Inflammatory macrophage treated with lipopolysaccharide for 4 hours (primary cell): Measurements from ENCODE around the gene ERVFRD-1.

Experiments used
- DNase-seq: peaks from one replicate; pipeline ENCODE4 v3.0.0-alpha.2; 2020

Gene ERVFRD-1

GRCh38 chr6:11110921-11111768 lies at the start of gene ERVFRD-1:
TSS of gene ERVFRD-1 (minus strand) at chr6:11111725. CDS start at chr6:11105310, 6,415 bp downstream.
- DNase-seq, result no peak

DNA sequence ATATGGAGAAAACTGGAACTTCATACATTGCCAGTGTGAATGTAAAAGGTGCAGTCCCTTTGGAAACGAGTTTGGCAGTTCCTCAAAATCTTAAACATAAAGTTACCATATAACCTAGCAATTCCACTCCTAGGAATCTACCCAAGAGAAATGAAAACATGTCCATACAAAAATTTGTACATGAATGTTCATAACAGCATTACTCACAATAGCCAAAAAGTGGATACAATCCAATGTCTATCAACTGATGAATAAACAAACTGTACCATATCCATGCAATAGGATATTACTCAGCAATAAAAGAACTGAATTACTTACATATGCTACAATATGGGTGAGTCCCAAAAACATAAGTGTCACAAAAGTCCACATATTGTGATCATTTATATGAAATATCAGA lies 48.7 kb upstream of the ERVFRD-1 start:
- no peak for DNase-seq

- no peak for DNase-seq
These were observed 44.1 kb upstream of the ERVFRD-1 start for GRCh38 chr6:11155589-11155988.

DNA sequence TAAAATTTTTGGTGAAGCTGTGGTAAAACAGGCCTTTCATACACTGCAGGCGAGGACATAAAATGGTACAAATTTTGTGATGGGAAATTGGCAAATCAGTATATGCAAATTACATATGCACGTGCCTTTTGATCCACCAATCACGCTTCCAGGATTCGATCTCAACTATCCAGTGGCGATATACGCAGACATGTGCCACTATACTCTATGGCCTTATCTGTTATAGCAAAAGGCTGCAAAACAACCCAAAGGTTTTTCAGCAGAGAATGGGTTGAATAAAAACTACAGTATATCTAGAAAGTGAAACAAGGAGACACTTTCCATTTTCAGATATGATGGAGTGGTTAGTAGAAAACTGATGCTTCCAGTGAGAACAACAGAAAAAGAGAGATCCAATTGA lies 41.9 kb upstream of the ERVFRD-1 start:
- no peak for DNase-seq

GRCh38 chr6:11152581-11152980 lies 41.1 kb upstream of the ERVFRD-1 start:
- DNase-seq, result no peak

DNA sequence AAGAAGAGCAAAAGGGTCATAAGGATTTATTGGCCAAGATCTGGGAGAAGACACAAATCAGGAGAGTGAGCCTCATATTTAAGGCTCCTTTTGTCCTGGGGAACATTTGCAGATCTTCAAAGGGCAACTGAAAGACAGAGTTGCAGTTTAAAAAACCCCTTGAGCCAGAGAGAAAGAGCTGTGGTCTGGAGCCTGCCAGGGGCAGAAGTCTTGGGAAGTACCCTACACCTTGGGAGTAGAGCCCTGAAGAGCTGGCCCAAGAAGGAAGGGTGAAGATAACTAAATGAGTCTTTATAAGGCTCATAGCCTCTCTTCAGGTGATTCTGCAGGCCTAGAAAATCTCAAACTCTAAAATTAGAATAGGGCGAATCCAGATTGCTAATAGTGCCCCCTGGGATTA lies 40.0 kb upstream of the ERVFRD-1 start:
- DNase-seq, result no peak

DNA sequence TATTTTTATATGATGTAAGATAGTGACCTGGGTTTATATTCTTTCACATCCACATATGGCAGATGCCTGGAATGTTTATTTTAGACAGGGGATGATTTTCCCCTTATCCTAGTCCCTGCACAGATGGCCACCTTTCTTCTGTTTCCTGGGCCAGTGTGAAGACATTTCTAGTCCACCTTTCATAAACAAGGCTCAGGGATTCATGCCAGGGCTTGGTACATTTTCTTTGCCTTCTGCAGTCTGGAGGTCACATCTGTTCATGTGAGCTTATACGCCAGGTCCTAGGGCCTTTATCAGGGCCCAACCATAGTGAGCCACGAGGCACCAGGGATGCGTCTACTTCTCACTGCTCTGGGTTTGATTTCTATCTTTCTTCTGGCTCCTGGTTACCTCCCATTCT lies 38.0 kb upstream of the ERVFRD-1 start:
- DNase-seq, result no peak

GRCh38 chr6:11146117-11146826 lies 34.7 kb upstream of the ERVFRD-1 start:
- no peak for DNase-seq

- peak; percentile 83 for DNase-seq
These were observed 32.9 kb upstream of the ERVFRD-1 start for GRCh38 chr6:11144393-11144851.

- DNase-seq, result peak; percentile 97
These were observed 32.2 kb upstream of the ERVFRD-1 start for GRCh38 chr6:11143394-11144371.

DNA sequence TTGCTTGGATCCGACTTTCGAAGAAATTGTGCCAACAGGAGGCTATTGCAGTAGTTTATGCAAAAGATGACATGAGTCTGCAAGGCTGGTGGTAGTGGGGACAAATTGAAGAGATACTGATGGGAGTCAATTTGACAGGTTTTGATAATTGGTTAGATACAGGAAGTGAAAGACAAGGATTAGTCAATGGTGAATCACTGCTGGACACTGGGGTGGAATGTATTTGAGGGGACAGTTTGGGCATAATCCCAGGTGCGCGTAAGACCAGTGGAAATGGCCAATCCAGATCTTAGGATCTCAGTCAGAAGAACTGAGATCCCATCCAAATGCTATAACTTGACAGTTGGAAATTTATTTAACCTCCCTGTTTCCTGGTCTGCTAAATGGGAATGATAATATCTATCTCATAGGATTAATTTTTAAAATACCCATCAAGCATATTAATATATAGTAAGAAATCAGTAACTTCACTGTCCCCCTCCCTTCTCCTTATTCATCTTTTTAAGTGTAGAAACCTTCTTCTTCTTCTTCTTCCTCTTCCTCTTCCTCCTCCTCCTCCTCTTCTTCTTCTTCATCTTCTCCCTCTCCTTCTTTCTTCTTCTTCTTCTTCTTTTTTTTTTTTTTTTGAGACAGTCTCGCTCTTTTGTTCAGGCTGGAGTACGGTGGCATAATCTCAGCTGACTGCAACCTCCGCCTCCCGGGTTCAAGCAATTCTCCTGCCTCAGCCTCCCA lies 30.9 kb upstream of the ERVFRD-1 start:
- DNase-seq, result peak; percentile 55

DNA sequence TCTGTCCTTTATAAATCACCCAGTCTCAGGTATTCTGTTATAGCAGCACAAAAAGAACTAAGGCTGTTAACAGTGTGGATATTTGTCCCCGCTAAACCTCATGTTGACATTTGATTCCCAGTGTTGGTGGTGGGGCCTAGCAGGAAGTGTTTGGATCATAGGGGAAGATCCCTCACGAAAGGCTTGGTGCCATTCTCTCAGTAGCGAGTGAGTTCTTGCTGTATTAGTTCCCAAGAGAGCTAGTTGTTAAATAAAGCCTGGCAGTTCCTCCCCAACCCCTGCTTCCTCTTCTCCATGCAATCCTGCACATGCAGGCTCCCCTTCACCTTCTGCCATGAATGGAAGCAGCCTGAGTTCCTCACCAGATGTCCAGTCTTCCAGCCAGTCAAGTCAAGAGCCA lies 29.8 kb upstream of the ERVFRD-1 start:
- DNase-seq, result peak; percentile 44

DNA sequence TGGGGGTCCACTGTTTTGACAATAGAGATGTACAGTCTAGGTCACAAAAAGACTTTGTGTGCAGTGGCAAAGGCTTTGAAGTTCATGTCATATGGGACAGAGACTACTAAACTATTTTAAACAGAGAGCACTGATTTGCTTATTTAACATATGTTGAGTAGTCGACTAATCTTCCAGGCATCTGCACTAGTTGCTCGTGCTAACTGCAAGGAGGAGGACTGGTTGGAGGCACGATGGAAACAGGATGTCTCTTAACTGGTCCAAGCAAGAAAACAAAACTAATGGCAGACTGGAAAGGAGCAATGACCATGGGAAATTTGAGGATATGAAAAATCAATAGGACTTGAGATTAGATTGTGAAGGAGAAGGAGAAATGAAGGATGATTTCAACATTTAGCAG lies 28.5 kb upstream of the ERVFRD-1 start:
- DNase-seq, result no peak

- DNase-seq, result peak; percentile 89
These were observed 27.8 kb upstream of the ERVFRD-1 start for GRCh38 chr6:11139051-11139960.

- DNase-seq, result no peak
These were observed 25.3 kb upstream of the ERVFRD-1 start for GRCh38 chr6:11136809-11137208.

- DNase-seq, result no peak
These were observed 21.8 kb upstream of the ERVFRD-1 start for GRCh38 chr6:11133281-11133680.

DNA sequence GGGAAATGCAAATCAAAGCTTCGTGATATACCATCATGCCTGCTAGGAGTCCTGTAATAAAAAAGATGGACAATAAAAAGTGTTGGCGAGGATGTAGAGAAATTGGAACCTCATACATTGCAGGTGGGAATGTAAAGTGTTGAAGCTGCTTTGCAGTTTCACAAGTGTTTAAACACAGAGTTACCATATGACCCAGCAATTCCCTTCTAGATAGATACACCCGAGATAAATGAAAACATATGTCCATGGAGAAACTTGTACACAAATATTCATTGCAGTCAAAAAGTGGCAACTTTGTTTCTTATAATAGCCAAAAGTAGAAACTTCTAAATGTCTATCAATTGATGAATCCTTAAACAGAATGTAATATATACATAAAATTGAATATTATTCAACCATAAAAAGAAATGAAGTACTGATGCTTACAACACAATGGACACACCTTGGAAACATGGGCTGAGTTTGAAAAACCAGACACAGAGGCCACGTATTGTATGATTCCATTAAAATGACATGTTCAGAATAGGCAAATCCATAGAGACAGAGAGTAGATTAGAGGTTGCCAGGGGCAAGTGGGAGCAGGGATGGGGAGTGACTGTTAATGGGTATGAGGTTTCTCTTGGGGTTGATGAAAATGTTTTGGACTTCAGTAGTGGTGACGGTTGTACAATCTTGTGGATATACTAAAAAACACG lies 20.8 kb upstream of the ERVFRD-1 start:
- DNase-seq, result no peak

DNA sequence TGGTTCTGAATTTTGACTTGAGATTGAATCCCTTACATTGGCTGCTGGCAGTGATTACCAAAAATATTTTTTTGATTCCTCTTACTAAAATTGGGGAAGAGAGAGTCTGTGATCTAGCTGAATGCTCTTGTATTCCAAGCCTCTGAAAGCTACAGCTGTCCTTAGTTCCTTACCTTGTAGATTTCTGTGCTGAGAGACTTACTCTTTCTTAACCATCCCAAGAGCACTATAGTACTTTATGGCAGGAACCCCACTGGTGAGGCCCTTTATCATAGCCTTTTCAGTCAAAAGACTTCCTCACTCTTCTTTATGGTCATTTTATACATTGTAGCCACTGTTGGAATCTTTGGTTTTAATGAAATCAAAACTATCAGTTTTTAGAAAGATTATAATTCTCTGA lies 19.1 kb upstream of the ERVFRD-1 start:
- no peak for DNase-seq

DNA sequence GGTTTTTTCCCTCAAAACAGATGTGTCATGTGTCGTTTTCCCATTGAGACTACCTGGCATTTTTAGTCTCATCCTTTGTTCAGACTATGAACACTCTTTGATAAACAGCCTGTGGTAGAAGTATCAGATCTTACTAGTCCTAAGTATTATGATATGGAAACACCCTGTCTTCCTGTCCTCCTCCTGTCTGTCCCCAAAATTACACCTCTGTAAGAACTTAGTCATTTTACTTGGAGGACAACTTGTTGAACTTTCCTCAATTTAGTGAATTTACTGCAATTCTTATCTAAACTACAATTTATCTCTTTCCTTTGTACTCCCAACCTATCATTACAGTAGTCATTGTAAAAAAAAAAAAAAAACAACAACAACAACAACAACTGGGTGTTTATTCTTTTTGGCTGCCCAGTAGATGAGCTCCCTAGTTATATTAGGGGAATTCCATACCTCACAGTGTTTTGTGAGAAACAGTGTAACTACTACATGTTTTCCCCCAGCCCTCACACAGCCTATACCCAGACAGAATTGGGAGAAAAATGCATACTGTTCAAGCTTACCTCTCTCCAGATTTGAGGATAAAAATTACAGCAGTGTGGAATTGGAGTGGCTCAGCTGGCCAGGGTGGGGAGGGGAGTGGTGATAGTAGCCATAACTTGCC lies 18.5 kb upstream of the ERVFRD-1 start:
- DNase-seq, result no peak

DNA sequence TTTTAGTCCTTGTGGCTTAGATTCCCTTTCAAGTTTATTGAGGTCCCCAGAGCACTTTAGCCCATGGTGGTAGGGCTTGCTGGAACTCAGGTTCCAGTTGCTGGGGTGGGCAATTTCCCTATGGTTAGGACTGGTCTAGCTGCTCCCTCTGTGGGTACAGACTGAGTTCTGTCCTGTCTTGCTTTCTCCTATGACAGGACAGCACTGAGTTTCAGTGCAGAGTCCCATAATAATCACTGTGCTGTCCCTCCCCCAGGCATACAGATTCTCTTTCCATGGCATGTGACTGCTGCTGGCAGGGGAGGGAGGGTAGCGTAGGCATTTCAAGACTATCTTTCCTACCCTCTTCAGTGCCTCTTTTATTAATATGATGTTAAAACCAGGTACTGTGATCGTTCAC lies 17.1 kb upstream of the ERVFRD-1 start:
- no peak for DNase-seq
